Neural progenitor cell (in vitro differentiated cells): Measurements from ENCODE around the gene CRIM1. TPM values are rescaled to one million over a fixed set of nuclear protein-coding genes. Genes with fewer than 3 reads are reported as not detected.

Experiments
- DNase-seq: peaks from one replicate; pipeline ENCODE4 v3.0.0-alpha.2; 2016; ENCODE audit warnings: low spot score
- H2AFZ ChIP-seq: fragments of 200-600 bp; sonication (generic); replicated peaks from 2 replicates; pipeline ENCODE4 v1.6.1; 2016; ENCODE audit warnings: antibody characterized with exemption
- H3F3A ChIP-seq: fragments of 200-600 bp; sonication (generic); 2 replicates; pipeline ENCODE4 v1.6.1; 2016; ENCODE audit warnings: antibody characterized with exemption, low read depth
- H3K27ac ChIP-seq: fragments of 200-600 bp; sonication (generic); 2 replicates; pipeline ENCODE4 v1.5.1; 2016; ENCODE audit warnings: mild to moderate bottlenecking
- H3K27me3 ChIP-seq: fragments of 200-600 bp; sonication (generic); 2 replicates; pipeline ENCODE4 v1.6.1; 2016; ENCODE audit warnings: mild to moderate bottlenecking, moderate library complexity
- H3K36me3 ChIP-seq: fragments of 200-600 bp; sonication (generic); 2 replicates; pipeline ENCODE4 v1.5.1; 2016
- H3K4me1 ChIP-seq: fragments of 200-600 bp; sonication (generic); 2 replicates; pipeline ENCODE4 v1.6.1; 2016; ENCODE audit warnings: mixed run types
- H3K4me2 ChIP-seq: fragments of 200-600 bp; sonication (generic); 2 replicates; pipeline ENCODE4 v1.6.1; 2016
- H3K4me3 ChIP-seq: fragments of 200-600 bp; sonication (generic); 2 replicates; pipeline ENCODE4 v1.5.1; 2016
- H3K79me2 ChIP-seq: fragments of 200-600 bp; sonication (generic); 2 replicates; pipeline ENCODE4 v1.6.1; 2016; ENCODE audit warnings: low read depth
- H3K9ac ChIP-seq: fragments of 200-600 bp; sonication (generic); 2 replicates; pipeline ENCODE4 v1.6.1; 2016
- H3K9me3 ChIP-seq: fragments of 200-600 bp; sonication (generic); 2 replicates; pipeline ENCODE4 v1.5.1; 2016; ENCODE audit warnings: low read depth
- H4K20me1 ChIP-seq: fragments of 200-600 bp; sonication (generic); 2 replicates; pipeline ENCODE4 v1.6.1; 2016; ENCODE audit warnings: low read depth
- H3K27ac Mint-ChIP-seq: 3 replicates; pipeline ENCODE4 v1.8.0; 2021; ENCODE audit warnings: mixed read lengths
- H3K27me3 Mint-ChIP-seq: 2 replicates; pipeline ENCODE4 v1.8.0; 2022; ENCODE audit warnings: low read depth, mild to moderate bottlenecking, inconsistent platforms, moderate library complexity, mixed read lengths; ENCODE audit not compliant: insufficient read depth
- H3K36me3 Mint-ChIP-seq: 3 replicates; pipeline ENCODE4 v1.8.0; 2021; ENCODE audit warnings: mixed read lengths
- H3K4me1 Mint-ChIP-seq: 3 replicates; pipeline ENCODE4 v1.8.0; 2021; ENCODE audit warnings: mixed read lengths
- H3K4me3 Mint-ChIP-seq: 3 replicates; pipeline ENCODE4 v1.8.0; 2021; ENCODE audit warnings: mild to moderate bottlenecking, moderate library complexity, mixed read lengths
- H3K9me3 Mint-ChIP-seq: 3 replicates; pipeline ENCODE4 v1.8.0; 2020; ENCODE audit warnings: mixed read lengths
- EZH2 ChIP-seq: fragments of 200-600 bp; sonication (generic); IDR thresholded peaks from 2 replicates; pipeline ENCODE4 v1.6.1; 2017; ENCODE audit warnings: antibody characterized with exemption, mild to moderate bottlenecking, moderate library complexity
- EZH2phosphoT487 ChIP-seq: fragments of 200-600 bp; sonication (generic); IDR thresholded peaks from 2 replicates; pipeline ENCODE4 v1.6.1; 2017; ENCODE audit warnings: antibody characterized with exemption
- total RNA-seq: library from RNA; depleted of rRNA; stranded (reverse); fragments of >200 nt; gene quantifications from 2 replicates; pipeline ENCODE4 v1.2.3, GENCODE V29; 2015; ENCODE audit warnings: low replicate concordance
- TF ChIP-seq, protein P1 (sequence below): fragments of 200-600 bp; sonication (generic); IDR thresholded peaks from 2 replicates; pipeline ENCODE4 v1.5.1; 2017; ENCODE audit warnings: antibody characterized with exemption, mild to moderate bottlenecking

Gene CRIM1
- total RNA-seq, 1 donor from 2014 or later, result 4.9 TPM

DNA sequence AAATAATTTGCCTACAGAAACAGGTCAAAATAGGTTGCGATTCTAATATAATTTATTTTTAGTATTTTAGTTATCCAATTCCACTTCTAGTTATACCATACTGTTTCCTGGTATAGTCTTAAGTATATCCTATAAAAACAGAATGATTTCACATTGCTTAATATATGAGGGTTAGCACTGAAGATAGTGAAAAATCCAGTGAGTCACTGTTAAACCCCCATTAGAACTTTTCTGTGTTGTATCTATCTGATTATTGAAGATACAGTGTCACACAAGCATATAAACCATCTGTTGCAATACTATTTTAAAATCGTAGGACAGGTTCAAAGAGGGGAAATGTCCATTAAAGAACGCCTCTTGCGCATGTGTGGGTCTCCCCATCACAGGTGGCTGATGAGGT, 132.4 kb downstream of the CRIM1 start:
- no peak overlapping the region for H3K27ac Mint-ChIP-seq

GRCh38 chr2:36489281-36489680, 133.7 kb downstream of the CRIM1 start:
- Mint-ChIP-seq H3K4me1 (peaks cover 8% of the 10 kb centered on the region), H3K4me3 (no peak overlapping the region), H3K36me3 (peaks cover 11% of the 10 kb centered on the region), H3K9me3 (no peaks in the 10 kb centered on the region), H3K27me3 (no peaks in the 10 kb centered on the region), H3K27ac (no peak overlapping the region)
- Histone ChIP-seq H3K4me2 (no peak overlapping the region), H4K20me1 (no peaks in the 10 kb centered on the region), H2AFZ (no peak overlapping the region), H3K9me3 (no peaks in the 10 kb centered on the region), H3K4me3 (no peak overlapping the region), H3K27ac (no peak overlapping the region), H3F3A (no peaks in the 10 kb centered on the region), H3K9ac (no peak overlapping the region), H3K27me3 (no peaks in the 10 kb centered on the region), H3K79me2 (no peaks in the 10 kb centered on the region), H3K36me3 (no peaks in the 10 kb centered on the region), H3K4me1 (no peaks in the 10 kb centered on the region)
- DNase-seq, result no peak
- TF ChIP-seq EZH2 (no peak), EZH2phosphoT487 (no peak)
- TF ChIP-seq, protein P1, sequence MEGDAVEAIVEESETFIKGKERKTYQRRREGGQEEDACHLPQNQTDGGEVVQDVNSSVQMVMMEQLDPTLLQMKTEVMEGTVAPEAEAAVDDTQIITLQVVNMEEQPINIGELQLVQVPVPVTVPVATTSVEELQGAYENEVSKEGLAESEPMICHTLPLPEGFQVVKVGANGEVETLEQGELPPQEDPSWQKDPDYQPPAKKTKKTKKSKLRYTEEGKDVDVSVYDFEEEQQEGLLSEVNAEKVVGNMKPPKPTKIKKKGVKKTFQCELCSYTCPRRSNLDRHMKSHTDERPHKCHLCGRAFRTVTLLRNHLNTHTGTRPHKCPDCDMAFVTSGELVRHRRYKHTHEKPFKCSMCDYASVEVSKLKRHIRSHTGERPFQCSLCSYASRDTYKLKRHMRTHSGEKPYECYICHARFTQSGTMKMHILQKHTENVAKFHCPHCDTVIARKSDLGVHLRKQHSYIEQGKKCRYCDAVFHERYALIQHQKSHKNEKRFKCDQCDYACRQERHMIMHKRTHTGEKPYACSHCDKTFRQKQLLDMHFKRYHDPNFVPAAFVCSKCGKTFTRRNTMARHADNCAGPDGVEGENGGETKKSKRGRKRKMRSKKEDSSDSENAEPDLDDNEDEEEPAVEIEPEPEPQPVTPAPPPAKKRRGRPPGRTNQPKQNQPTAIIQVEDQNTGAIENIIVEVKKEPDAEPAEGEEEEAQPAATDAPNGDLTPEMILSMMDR, result no peak

More for the DNA sequence above, 132.4 kb downstream of the CRIM1 start:
- Mint-ChIP-seq H3K4me1 (peaks cover 8% of the 10 kb centered on the region), H3K36me3 (peaks cover 21% of the 10 kb centered on the region), H3K27me3 (no peaks in the 10 kb centered on the region), H3K9me3 (no peaks in the 10 kb centered on the region), H3K4me3 (no peak overlapping the region)
- Histone ChIP-seq H4K20me1 (no peaks in the 10 kb centered on the region), H3K4me1 (no peaks in the 10 kb centered on the region), H3F3A (no peaks in the 10 kb centered on the region), H3K79me2 (no peaks in the 10 kb centered on the region), H3K36me3 (no peaks in the 10 kb centered on the region), H3K4me3 (no peak overlapping the region), H2AFZ (no peak overlapping the region), H3K9me3 (no peaks in the 10 kb centered on the region), H3K4me2 (no peak overlapping the region), H3K9ac (no peak overlapping the region), H3K27ac (no peak overlapping the region), H3K27me3 (no peaks in the 10 kb centered on the region)
- TF ChIP-seq EZH2phosphoT487 (no peak), EZH2 (no peak)
- TF ChIP-seq, protein P1, result no peak
- no peak for DNase-seq

- H3K27ac Mint-ChIP-seq, result no peak overlapping the region
- H3K4me1 ChIP-seq, result no peaks in the 10 kb centered on the region
- peaks cover 7% of the 10 kb centered on the region for H3K36me3 Mint-ChIP-seq
- H3K36me3 ChIP-seq, result no peaks in the 10 kb centered on the region
- H4K20me1 ChIP-seq, result no peaks in the 10 kb centered on the region
- H3K4me2 ChIP-seq, result no peak overlapping the region
- no peaks in the 10 kb centered on the region for H3K9me3 ChIP-seq
- no peaks in the 10 kb centered on the region for H3F3A ChIP-seq
- no peaks in the 10 kb centered on the region for H3K27me3 ChIP-seq
- no peak for TF ChIP-seq EZH2phosphoT487
- TF ChIP-seq, protein P1, result no peak
- TF ChIP-seq EZH2, result no peak
- H3K9ac ChIP-seq, result no peak overlapping the region
- no peak overlapping the region for H3K4me3 ChIP-seq
- H3K9me3 Mint-ChIP-seq, result no peaks in the 10 kb centered on the region
- DNase-seq, result no peak
- no peak overlapping the region for H2AFZ ChIP-seq
- peaks cover 8% of the 10 kb centered on the region for H3K4me1 Mint-ChIP-seq
- H3K27ac ChIP-seq, result no peak overlapping the region
- no peaks in the 10 kb centered on the region for H3K79me2 ChIP-seq
- H3K4me3 Mint-ChIP-seq, result no peak overlapping the region
- no peaks in the 10 kb centered on the region for H3K27me3 Mint-ChIP-seq
Observed at GRCh38 chr2:36490749-36491148, 135.2 kb downstream of the CRIM1 start.
